IMR-90 (cell line): ENCODE measurements around the gene NCAPH2. TPM values are rescaled to one million over a fixed set of nuclear protein-coding genes. Genes with fewer than 3 reads are reported as not detected.

ENCODE experiments used
- ATAC-seq: fragments of 200-7000 bp; cut with Tn5 transposase; 2 replicates; pipeline ENCODE4 v1.9.1; 2020; ENCODE audit warnings: low read depth, mild to moderate bottlenecking, moderate library complexity
- BruUV-seq: library from RNA; stranded (reverse); fragments of 400-500 nt; replicated peaks from 2 replicates; lab custom pipeline; 2021; lab: Mats Ljungman, UMichigan
- CTCF ChIA-PET: fragments of 300-600 bp; formaldehyde crosslinking; extraction: SDS; loops from one replicate; lab custom pipeline; 2021; ENCODE audit warnings: antibody characterized with exemption; lab: Yijun Ruan, JAX
- POLR2A ChIA-PET: fragments of 300-600 bp; sonication (Branson Sonifier 250); formaldehyde crosslinking; loops from one replicate; lab custom pipeline; 2022; ENCODE audit warnings: antibody characterized with exemption; ENCODE audit not compliant: unreplicated experiment; lab: Charles Lee
- DNase-seq: peaks from one replicate; pipeline ENCODE4 v3.0.0; 2013
- H2AFZ ChIP-seq: replicated peaks from 2 replicates; pipeline ENCODE3; 2013; ENCODE audit warnings: low read length, mild to moderate bottlenecking; ENCODE audit not compliant: poor library complexity
- H2AK5ac ChIP-seq: 2 replicates; pipeline ENCODE4 v1.6.1; 2013; ENCODE audit warnings: low read depth, low read length, inconsistent platforms
- H2AK9ac ChIP-seq: replicated peaks from 2 replicates; pipeline ENCODE3; 2013; ENCODE audit warnings: mild to moderate bottlenecking, low read depth, low read length, moderate library complexity; ENCODE audit not compliant: poor library complexity
- H2BK120ac ChIP-seq: 2 replicates; pipeline ENCODE4 v1.6.1; 2013; ENCODE audit warnings: low read depth, low read length, inconsistent platforms
- H2BK15ac ChIP-seq: 3 replicates; pipeline ENCODE4 v1.6.1; 2013; ENCODE audit warnings: low read depth, low read length, inconsistent platforms
- H2BK20ac ChIP-seq: 2 replicates; pipeline ENCODE4 v1.6.1; 2013; ENCODE audit warnings: low read depth, mild to moderate bottlenecking, inconsistent platforms, low read length, moderate library complexity
- H2BK5ac ChIP-seq: 2 replicates; pipeline ENCODE4 v1.6.1; 2013; ENCODE audit warnings: mild to moderate bottlenecking, low read depth, low read length, inconsistent platforms; ENCODE audit not compliant: poor library complexity, severe bottlenecking
- H3K14ac ChIP-seq: replicated peaks from 2 replicates; pipeline ENCODE4 v1.6.1; 2013; ENCODE audit warnings: low read depth, low read length, inconsistent platforms
- H3K18ac ChIP-seq: 2 replicates; pipeline ENCODE4 v1.6.1; 2013; ENCODE audit warnings: low read depth, low read length, control low read depth
- H3K23ac ChIP-seq: 2 replicates; pipeline ENCODE4 v1.6.1; 2013; ENCODE audit warnings: low read depth, low read length, inconsistent platforms
- H3K27ac ChIP-seq: 2 replicates; pipeline ENCODE4 v1.5.1; 2013; ENCODE audit warnings: mild to moderate bottlenecking, control low read depth, low read length; ENCODE audit not compliant: insufficient read depth
- H3K27me3 ChIP-seq: 2 replicates; pipeline ENCODE4 v1.6.1; 2013; ENCODE audit warnings: low read length; ENCODE audit not compliant: control insufficient read depth, insufficient read depth
- H3K36me3 ChIP-seq: 2 replicates; pipeline ENCODE4 v1.6.1; 2013; ENCODE audit warnings: low read length, mixed read lengths; ENCODE audit not compliant: control insufficient read depth, insufficient read depth
- H3K4ac ChIP-seq: 2 replicates; pipeline ENCODE4 v1.6.1; 2013; ENCODE audit warnings: low read depth, low read length, inconsistent platforms
- H3K4me1 ChIP-seq: 2 replicates; pipeline ENCODE4 v1.6.1; 2013; ENCODE audit warnings: low read length, mixed read lengths; ENCODE audit not compliant: control insufficient read depth, insufficient read depth
- H3K4me2 ChIP-seq: 2 replicates; pipeline ENCODE4 v1.6.1; 2013; ENCODE audit warnings: low read depth, mild to moderate bottlenecking, control low read depth, low read length, moderate library complexity
- H3K4me3 ChIP-seq: 2 replicates; pipeline ENCODE4 v1.5.1; 2013; ENCODE audit warnings: low read depth, mild to moderate bottlenecking, control low read depth, low read length, moderate library complexity; ENCODE audit not compliant: insufficient read depth
- H3K56ac ChIP-seq: 2 replicates; pipeline ENCODE4 v1.6.1; 2013; ENCODE audit warnings: low read length, inconsistent platforms; ENCODE audit not compliant: insufficient read depth; ENCODE audit errors: extremely low read depth
- H3K79me1 ChIP-seq, 2 experiments: 2 replicates each; pipeline ENCODE4 v1.6.1; 2013; ENCODE audit warnings: low read length in 2 of 2, inconsistent platforms in 1 of 2, low read depth in 1 of 2
- H3K9ac ChIP-seq: 2 replicates; pipeline ENCODE4 v1.6.1; 2013; ENCODE audit warnings: low read depth, low read length, control low read depth
- H3K9me1 ChIP-seq: 2 replicates; pipeline ENCODE4 v1.6.1; 2013; ENCODE audit warnings: low read length, inconsistent platforms; ENCODE audit not compliant: insufficient read depth
- H3K9me3 ChIP-seq: 2 replicates; pipeline ENCODE4 v1.6.1; 2013; ENCODE audit warnings: low read length; ENCODE audit not compliant: control insufficient read depth, insufficient read depth
- H4K20me1 ChIP-seq: 2 replicates; pipeline ENCODE4 v1.6.1; 2013; ENCODE audit warnings: low read length, inconsistent platforms; ENCODE audit not compliant: insufficient read depth
- H4K5ac ChIP-seq: 2 replicates; pipeline ENCODE4 v1.6.1; 2013; ENCODE audit warnings: mild to moderate bottlenecking, low read depth, low read length, control low read depth
- H4K8ac ChIP-seq, 2 experiments: 2 replicates each; pipeline ENCODE4 v1.6.1; 2013; ENCODE audit warnings: low read depth in 2 of 2, low read length in 2 of 2, control low read depth in 1 of 2, inconsistent platforms in 1 of 2
- H4K91ac ChIP-seq: 2 replicates; pipeline ENCODE4 v1.6.1; 2013; ENCODE audit warnings: low read depth, low read length, inconsistent platforms; ENCODE audit not compliant: insufficient read depth
- CHD1 ChIP-seq: IDR thresholded peaks from 2 replicates; pipeline ENCODE4 v1.6.1; 2012; ENCODE audit warnings: low read depth, low read length, improper control_type of control experiment
- MAZ ChIP-seq: IDR thresholded peaks from 2 replicates; pipeline ENCODE4 v1.6.1; 2012; ENCODE audit warnings: low read depth, mild to moderate bottlenecking, low read length, improper control_type of control experiment, moderate library complexity, borderline replicate concordance
- NFE2L2 ChIP-seq: fragments of 150-350 bp; IDR thresholded peaks from 2 replicates; pipeline ENCODE4 v1.6.1; 2016; ENCODE audit warnings: low read depth, mild to moderate bottlenecking, low read length
- RFX5 ChIP-seq: IDR thresholded peaks from 2 replicates; pipeline ENCODE4 v1.8.0; 2012; ENCODE audit warnings: low read depth, mild to moderate bottlenecking, low read length, moderate library complexity
- WGBS, 2 experiments: methylation state at CpG; one replicate each; pipeline versions ENCODE4 v1.1.5 to v1.1.7; 2013; ENCODE audit warnings: missing lambda C conversion rate in 2 of 2; ENCODE audit not compliant: insufficient read length in 1 of 2; ENCODE audit errors: extremely low coverage in 2 of 2; 5-methylcytosine and 5-hydroxymethylcytosine counted together
- dilution Hi-C: fragments of 300-500 bp; cut with HindIII; formaldehyde crosslinking; loops from one replicate; pipeline ENCODE4 v1.14.3; 2018; ENCODE audit warnings: low sequenced_read_pairs; ENCODE audit not compliant: unreplicated experiment
- in situ Hi-C: fragments of 300-500 bp; cut with MboI; formaldehyde crosslinking; loops from 3 replicates; pipeline ENCODE4 v1.14.3; 2019; ENCODE audit warnings: low sequenced_read_pairs, inconsistent platforms, mixed read lengths
- intact Hi-C: fragments of 100-400 bp; cut with micrococcal nuclease; formaldehyde crosslinking; loops from 2 replicates; pipeline ENCODE4 v1.10.0; 2022
- polyA plus RNA-seq, 3 experiments: library from polyadenylated mRNA; depleted of rRNA; stranded (reverse); fragments of >200 nt; gene quantifications; 2 replicates each; pipeline ENCODE4 v1.2.3, GENCODE V29; 2012; ENCODE audit warnings: low replicate concordance in 1 of 3
- total RNA-seq: library from RNA; depleted of rRNA; stranded (reverse); fragments of >200 nt; gene quantifications from 2 replicates; pipeline ENCODE4 v1.2.3, GENCODE V29; 2012

Gene NCAPH2
- total and polyA plus RNA-seq, 2 of the 4 experiments (the other 2 are of a cell fraction), result 30.2 to 38.5 TPM

DNA sequence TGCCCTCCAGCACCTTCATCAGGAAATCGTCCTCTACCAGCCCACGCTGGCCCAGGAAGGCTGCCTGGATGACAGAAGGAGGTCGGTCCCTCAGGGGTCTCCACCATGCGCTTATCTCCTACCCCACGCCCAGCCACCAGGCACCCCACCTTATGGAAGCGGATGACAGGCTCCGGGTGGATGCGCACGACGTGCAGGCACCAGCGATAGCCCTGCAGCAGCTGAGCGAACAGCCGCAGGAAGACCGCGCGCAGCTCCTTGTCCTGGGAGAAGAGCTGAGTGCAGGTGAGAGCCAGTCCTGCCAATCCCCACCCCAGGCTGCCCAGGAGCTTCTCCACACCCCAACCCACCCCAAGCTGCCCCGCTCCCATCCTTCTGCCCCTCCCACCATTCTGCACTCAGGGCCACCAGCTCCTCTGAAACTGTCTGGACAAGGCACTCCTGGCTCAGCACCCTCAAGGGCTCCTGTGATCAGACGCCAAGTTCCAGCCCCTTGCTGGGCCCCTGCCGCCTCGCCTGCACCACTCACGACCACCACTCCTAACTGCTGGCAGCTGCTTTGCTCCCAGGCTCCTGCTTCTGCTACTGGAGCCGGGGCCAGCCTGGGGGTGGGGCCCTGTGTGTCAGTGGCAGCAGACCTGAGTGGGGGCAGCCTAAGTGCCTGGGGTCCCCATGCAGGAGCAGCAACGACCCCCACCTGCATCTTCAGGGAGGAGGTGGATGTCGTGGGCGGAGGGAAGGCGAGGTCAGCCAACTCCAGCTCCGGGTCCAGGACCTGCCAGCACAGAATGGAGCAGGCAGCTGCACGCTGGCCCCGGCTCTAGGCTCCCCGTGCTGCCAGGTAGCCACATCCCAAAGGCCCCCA is 42.7 kb upstream of the NCAPH2 start:
- BruUV-seq, result no TSS peak
- Histone ChIP-seq H3K4me2 (no peak overlapping the region), H3K27me3 (no peaks in the 10 kb centered on the region), H2BK5ac (no peak overlapping the region), H3K27ac (no peak overlapping the region), H3K4me3 (no peak overlapping the region), H2BK15ac (no peak overlapping the region), H2AFZ (no peak overlapping the region), H3K36me3 (peaks cover 73% of the 10 kb centered on the region), H3K4ac (no peak overlapping the region), H4K20me1 (peaks cover 30% of the 10 kb centered on the region), H3K23ac (no peak overlapping the region), H4K91ac (no peak overlapping the region), H2BK20ac (no peak overlapping the region), H3K56ac (no peak overlapping the region), H3K18ac (no peak overlapping the region), H3K9ac (no peak overlapping the region), H4K5ac (no peak overlapping the region), H2BK120ac (no peak overlapping the region), H3K9me3 (no peaks in the 10 kb centered on the region), H2AK5ac (no peak overlapping the region), H3K14ac (no peak overlapping the region), H3K4me1 (peaks cover 7% of the 10 kb centered on the region; the same call in 1 of the 2 replicates), H2AK9ac (no peak overlapping the region), H3K9me1 (peaks cover 3% of the 10 kb centered on the region; the same call in 1 of the 2 replicates), H4K8ac (no peak overlapping the region), H3K79me1 (peaks cover 12 to 37% of the 10 kb centered on the region in 2 experiments; a peak in 3 of 4 replicates)
- WGBS, 2 experiments, result 89% methylated on average over 12 of the region's 30 CpGs; no CpG with 5 or more reads in 1 of the 2 experiments
- in situ Hi-C loops (no loop called here), intact Hi-C loops (no loop called here), dilution Hi-C loops (no loop called here)
- ChIA-PET CTCF (no interaction called here), POLR2A (no interaction called here)
- TF ChIP-seq NFE2L2 (no peak), MAZ (no peak), CHD1 (no peak), RFX5 (no peak)
- DNase-seq, result no peak
- no peak for ATAC-seq
